Urinary bladder (tissue), 4 donors: ENCODE measurements around the gene LYRM2. TPM values are rescaled to one million over a fixed set of nuclear protein-coding genes. Genes with fewer than 3 reads are reported as not detected.

ENCODE experiments used
- DNase-seq: peaks from one replicate; pipeline ENCODE4 v3.0.0-alpha.2; 2015; ENCODE audit errors: extremely low spot score
- H3K27ac ChIP-seq: one replicate; pipeline ENCODE4 v1.5.1; 2013; ENCODE audit warnings: low read depth, mild to moderate bottlenecking, moderate library complexity
- H3K36me3 ChIP-seq: one replicate; pipeline ENCODE4 v1.6.1; 2013; ENCODE audit warnings: mild to moderate bottlenecking, moderate library complexity; ENCODE audit not compliant: insufficient read depth
- H3K4me1 ChIP-seq: one replicate; pipeline ENCODE4 v1.6.1; 2013; ENCODE audit warnings: mild to moderate bottlenecking, moderate library complexity; ENCODE audit not compliant: insufficient read depth
- H3K4me3 ChIP-seq: one replicate; pipeline ENCODE4 v1.5.1; 2013; ENCODE audit warnings: low read depth, low read length
- WGBS: extraction: QIAGEN DNeasy Blood & Tissue Kit; methylation state at CpG from one replicate; pipeline ENCODE4 v1.1.7; 2013; 5-methylcytosine and 5-hydroxymethylcytosine counted together
- polyA plus RNA-seq: library from polyadenylated mRNA; stranded (reverse); fragments of 200-250 nt; gene quantifications from one replicate; pipeline ENCODE4 v1.2.3, GENCODE V29; 2013
- total RNA-seq: library from RNA; depleted of rRNA; stranded (reverse); fragments of >200 nt; gene quantifications from one replicate; pipeline ENCODE4 v1.2.3, GENCODE V29; 2014
- donor health status: healthy with polysubstance abuse.
- donor health status: healthy.

The LYRM2 gene
- total and polyA plus RNA-seq, 2 donors, result 20.8 to 30.7 TPM

- H3K4me1 ChIP-seq, result no peaks in the 10 kb centered on the region
- DNase-seq, result no peak
- no peak overlapping the region for H3K27ac ChIP-seq
- H3K36me3 ChIP-seq, result no peaks in the 10 kb centered on the region
- no peak overlapping the region for H3K4me3 ChIP-seq
- WGBS, result 53% methylated on average over 3 of the region's 3 CpGs
Observed at GRCh38 chr6:89597988-89598387, 40.6 kb downstream of the LYRM2 start.

DNA sequence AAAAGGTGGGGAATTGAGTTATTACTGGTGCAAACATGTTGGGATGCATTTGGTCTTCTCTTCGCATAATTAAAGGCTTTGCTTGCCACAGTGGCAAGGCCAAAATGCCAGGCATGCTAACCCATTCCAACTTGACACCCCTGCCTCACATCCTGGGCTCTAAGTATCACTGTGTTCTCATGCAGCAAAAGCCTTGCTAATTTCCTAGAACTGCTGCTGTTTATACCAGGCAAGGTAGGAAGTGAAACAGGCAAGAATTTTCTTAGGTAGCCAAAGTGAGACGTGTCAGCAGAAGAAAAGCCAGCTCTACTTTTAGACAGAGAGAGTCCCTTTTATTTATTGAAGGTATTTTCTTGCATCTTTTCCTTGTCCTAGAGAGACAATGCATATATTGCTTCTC is 41.2 kb downstream of the LYRM2 start:
- no peak for DNase-seq
- Histone ChIP-seq H3K27ac (no peak overlapping the region), H3K4me3 (no peak overlapping the region), H3K4me1 (no peaks in the 10 kb centered on the region), H3K36me3 (no peaks in the 10 kb centered on the region)
- 80% methylated on average over 2 of the region's 2 CpGs for WGBS

- Histone ChIP-seq H3K4me3 (no peak overlapping the region), H3K36me3 (no peaks in the 10 kb centered on the region), H3K27ac (no peak overlapping the region), H3K4me1 (no peaks in the 10 kb centered on the region)
- 97% methylated on average over 1 of the region's 1 CpG for WGBS
- no peak for DNase-seq
Observed at GRCh38 chr6:89596484-89596883, 42.1 kb downstream of the LYRM2 start.

DNA sequence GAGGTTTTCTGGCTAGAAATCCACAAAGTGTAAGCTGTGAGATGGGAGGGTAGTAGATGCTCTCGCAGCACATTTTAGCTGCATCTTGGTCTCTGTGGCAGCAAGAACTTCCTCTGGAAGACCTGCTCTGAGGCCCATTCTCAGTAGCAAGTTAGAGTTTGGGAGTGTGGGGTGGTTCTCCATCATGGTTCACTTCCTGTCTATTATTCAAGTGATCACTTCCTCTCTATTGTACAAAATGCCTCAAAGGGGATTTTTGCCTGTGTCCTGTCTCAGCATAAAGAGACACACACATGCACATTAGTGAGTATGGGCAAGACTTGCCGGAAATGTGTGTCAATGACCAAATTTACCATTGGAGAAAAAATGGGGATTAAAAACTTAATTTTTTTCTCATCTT is 42.5 kb downstream of the LYRM2 start:
- Histone ChIP-seq H3K4me1 (no peaks in the 10 kb centered on the region), H3K27ac (no peak overlapping the region), H3K4me3 (no peak overlapping the region), H3K36me3 (no peaks in the 10 kb centered on the region)
- WGBS, result 98% methylated on average over 2 of the region's 2 CpGs
- no peak for DNase-seq

GRCh38 chr6:89591745-89592144 is 46.8 kb downstream of the LYRM2 start:
- WGBS, result 93% methylated on average over 4 of the region's 4 CpGs
- Histone ChIP-seq H3K27ac (no peak overlapping the region), H3K36me3 (no peaks in the 10 kb centered on the region), H3K4me1 (no peaks in the 10 kb centered on the region), H3K4me3 (no peak overlapping the region)
- DNase-seq, result no peak

DNA sequence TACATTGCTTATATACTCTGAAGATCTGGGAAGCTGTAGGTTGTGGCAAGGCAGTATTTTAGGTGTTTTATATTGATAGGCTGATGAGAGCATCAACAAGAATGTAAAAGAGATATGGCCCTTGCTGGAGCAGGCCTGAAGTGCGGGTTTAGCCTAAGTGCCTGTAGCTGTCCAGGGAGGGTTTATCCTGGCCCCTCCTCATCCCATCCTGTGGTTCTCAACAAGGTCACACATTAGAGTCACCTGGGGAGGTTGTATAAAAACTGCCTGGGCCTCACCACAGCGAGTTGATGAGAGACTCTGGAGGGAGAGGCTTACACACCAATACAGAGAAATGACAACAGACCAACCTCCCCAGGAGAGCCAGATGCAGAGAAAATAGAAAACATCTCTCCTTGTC is 48.4 kb downstream of the LYRM2 start:
- WGBS, result 73% methylated on average over 2 of the region's 2 CpGs

DNA sequence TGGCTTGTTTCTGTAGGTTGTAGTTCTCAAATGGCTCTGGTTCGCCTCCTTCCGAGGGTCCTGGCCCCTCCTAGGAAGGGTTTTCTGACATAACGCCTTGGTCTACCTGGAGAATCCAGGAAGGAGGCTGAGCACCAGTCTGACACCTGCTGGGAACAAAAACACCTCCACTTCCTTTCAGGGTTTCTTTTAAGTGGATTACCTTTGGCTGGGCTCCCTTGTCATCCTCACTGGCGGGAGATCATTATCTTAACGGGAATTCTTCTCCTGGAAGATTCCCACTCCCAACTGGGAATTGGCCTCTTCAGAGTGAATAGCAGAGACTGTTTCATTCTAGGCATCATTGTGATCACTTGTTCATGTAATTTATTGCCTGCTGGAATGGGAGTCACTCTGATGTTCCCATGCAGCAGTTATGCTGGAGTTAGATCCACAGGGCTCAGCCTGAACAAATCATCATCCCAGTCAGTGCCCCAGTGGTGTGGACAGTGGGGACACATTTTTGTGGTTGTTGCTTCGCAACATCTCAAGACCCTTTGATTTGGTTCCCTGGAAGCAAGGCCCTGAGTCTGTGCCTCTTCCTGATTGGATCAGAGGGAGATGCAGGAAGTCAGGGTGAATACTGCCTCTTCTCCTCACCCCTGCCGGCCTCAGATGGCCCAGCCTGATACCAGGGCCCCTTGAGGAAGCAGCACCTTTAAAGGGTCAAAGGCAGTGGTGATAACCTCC is 49.1 kb downstream of the LYRM2 start:
- Histone ChIP-seq H3K4me1 (no peaks in the 10 kb centered on the region), H3K27ac (no peak overlapping the region), H3K4me3 (no peak overlapping the region), H3K36me3 (no peaks in the 10 kb centered on the region)
- no peak for DNase-seq
- WGBS, result 70% methylated on average over 7 of the region's 7 CpGs

More for the DNA sequence above, 48.4 kb downstream of the LYRM2 start:
- no peak overlapping the region for H3K4me3 ChIP-seq
- no peaks in the 10 kb centered on the region for H3K4me1 ChIP-seq
- no peak overlapping the region for H3K27ac ChIP-seq
- no peaks in the 10 kb centered on the region for H3K36me3 ChIP-seq
- no peak for DNase-seq

DNA sequence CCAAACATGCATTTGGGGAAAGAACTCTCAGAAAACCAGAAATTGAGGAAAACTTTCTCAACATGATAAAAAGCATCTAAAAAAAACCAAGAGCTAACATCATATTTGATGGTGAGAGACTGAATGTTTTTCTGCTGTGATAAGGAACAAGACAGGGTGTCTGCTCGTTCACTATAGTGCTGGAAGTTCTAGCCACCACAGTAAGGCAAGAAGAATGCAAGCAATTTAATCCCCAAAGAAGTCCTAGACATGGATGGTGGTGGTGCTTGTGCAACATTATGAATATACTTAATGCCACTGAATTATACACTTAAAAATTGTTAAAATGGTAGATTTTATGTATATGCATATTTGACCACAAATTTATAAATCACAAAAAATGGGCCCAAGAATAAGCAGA is 53.4 kb downstream of the LYRM2 start:
- no peaks in the 10 kb centered on the region for H3K36me3 ChIP-seq
- 62% methylated on average over 1 of the region's 1 CpG for WGBS
- no peaks in the 10 kb centered on the region for H3K4me1 ChIP-seq
- no peak for DNase-seq
- H3K4me3 ChIP-seq, result no peak overlapping the region
- H3K27ac ChIP-seq, result no peak overlapping the region

DNA sequence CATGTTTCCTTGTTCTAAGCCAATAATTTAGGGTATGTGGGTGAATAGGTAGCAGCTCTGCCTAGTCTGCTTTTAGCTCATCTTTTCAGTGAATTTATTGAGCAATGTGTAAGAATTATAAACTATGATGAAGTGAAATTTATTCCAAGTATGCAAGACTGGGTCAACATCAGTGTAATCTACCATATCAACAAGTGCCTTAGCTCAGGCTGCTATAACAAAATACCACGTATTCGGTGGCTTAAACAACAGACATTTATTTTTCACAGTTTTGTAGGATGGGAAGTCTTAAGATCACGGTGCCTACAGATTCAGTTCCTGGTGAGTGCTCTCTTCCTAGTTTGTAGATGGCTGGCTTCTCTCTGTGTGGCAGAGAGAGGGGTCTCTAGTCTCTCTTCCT is 54.0 kb downstream of the LYRM2 start:
- Histone ChIP-seq H3K27ac (no peak overlapping the region), H3K4me1 (no peaks in the 10 kb centered on the region), H3K36me3 (no peaks in the 10 kb centered on the region), H3K4me3 (no peak overlapping the region)
- no peak for DNase-seq
- 66% methylated on average over 3 of the region's 3 CpGs for WGBS

GRCh38 chr6:89583559-89583958 is 55.0 kb downstream of the LYRM2 start:
- 82% methylated on average over 2 of the region's 2 CpGs for WGBS
- no peak overlapping the region for H3K27ac ChIP-seq
- no peak for DNase-seq

GRCh38 chr6:89582669-89583325 is 55.8 kb downstream of the LYRM2 start:
- Histone ChIP-seq H3K4me3 (no peak overlapping the region), H3K4me1 (no peaks in the 10 kb centered on the region), H3K27ac (no peak overlapping the region), H3K36me3 (no peaks in the 10 kb centered on the region)
- DNase-seq, result no peak
- WGBS, result 71% methylated on average over 4 of the region's 4 CpGs

More at GRCh38 chr6:89583559-89583958, 55.0 kb downstream of the LYRM2 start:
- Histone ChIP-seq H3K36me3 (no peaks in the 10 kb centered on the region), H3K4me1 (no peaks in the 10 kb centered on the region), H3K4me3 (no peak overlapping the region)

DNA sequence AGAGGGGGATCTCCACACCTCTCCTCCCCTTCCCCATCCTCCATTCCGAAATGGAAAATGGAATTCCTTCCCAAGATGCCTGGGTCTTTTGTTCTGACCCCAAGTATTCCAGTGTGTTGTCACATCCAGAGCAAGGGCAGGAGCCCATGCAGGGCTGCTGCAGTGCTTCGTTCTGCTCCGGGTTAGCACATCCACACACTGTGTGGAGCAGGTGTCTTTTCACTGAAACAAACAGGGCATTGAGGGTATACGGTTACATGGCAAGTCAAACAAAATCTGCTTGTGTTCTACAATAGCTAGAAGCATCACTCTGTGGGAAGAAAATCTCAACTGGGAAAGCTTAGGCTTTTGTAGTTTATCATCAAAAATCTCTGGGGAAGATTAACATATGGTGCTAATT is 56.9 kb downstream of the LYRM2 start:
- Histone ChIP-seq H3K4me3 (no peak overlapping the region), H3K4me1 (no peaks in the 10 kb centered on the region), H3K27ac (no peak overlapping the region), H3K36me3 (no peaks in the 10 kb centered on the region)
- no peak for DNase-seq
- 82% methylated on average over 4 of the region's 4 CpGs for WGBS

DNA sequence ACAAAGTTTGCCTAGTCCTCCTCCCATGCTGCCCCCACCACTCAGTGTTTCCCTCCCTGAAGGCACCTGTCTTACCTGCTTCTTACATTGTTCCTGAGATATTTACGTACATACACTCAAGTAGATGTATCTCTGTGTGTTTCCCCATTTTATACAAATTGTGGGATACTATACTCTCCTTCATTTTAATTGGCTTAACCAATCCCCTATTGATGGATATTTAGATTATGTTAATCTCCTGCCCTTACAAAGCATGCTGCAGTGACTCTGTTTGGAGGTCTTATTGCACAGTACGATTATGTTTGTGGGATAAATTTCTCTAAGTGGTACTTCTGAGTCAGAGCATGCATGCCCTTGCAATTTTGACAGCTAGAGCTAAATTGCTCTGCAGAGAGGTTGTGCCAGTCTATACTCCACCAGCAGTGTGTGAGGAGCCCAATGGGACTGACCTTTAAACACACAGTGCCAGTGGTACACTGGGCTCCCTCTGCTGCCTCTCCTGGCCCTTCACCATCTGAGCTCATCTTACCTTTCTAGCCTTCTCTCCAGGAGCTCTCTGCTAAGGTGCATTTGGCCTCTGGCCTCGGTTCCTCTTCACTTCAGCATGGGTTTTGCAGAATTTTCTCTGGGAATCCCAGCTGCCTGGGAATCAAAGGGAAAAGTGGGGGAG is 57.4 kb downstream of the LYRM2 start:
- Histone ChIP-seq H3K4me1 (no peaks in the 10 kb centered on the region), H3K27ac (no peak overlapping the region), H3K4me3 (no peak overlapping the region), H3K36me3 (no peaks in the 10 kb centered on the region)
- no peak for DNase-seq
- 85% methylated on average over 3 of the region's 3 CpGs for WGBS

- H3K4me1 ChIP-seq, result no peaks in the 10 kb centered on the region
- H3K27ac ChIP-seq, result no peak overlapping the region
- H3K4me3 ChIP-seq, result no peak overlapping the region
- DNase-seq, result no peak
- no peaks in the 10 kb centered on the region for H3K36me3 ChIP-seq
- WGBS, result 87% methylated on average over 2 of the region's 2 CpGs
Observed at GRCh38 chr6:89575562-89575960, 63.0 kb downstream of the LYRM2 start.
